ENCODE results near the gene NUP62.

NUP62 gene

DNA sequence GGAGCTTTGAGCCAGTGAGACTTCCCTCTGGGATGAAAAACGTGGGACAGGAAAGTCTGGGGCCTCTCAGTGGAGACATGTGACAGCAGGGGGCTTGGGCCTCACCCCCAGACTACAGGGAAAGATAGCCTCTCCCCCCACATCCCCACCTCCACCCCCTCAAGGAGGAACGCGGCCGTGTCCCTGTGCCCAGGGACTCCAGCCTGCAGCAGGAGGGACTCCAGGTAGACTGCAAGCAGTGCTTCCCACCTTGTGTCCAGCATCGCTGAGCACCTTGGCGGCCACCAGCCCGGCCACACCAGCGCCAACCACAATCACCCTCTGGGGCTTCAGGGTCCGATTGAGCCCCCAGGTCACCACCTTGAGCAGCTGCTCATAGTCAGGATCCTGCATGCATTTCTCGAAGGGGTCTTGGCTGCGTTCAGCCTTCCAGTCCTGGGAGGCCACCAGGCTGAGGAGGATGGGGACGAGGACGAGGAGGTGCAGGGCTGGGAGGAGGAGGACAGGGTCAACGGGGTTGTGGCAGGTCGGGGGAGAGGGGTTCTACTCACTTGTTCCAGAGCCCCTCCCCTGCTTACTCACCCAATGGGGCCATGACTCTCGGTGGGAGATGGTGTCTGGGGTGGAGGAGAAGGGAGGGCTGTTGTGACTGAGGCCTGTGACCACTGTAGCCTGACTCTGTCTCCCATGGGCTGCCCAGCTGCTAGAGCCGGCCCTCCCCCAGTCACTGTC is 33.6 kb downstream of the NUP62 start:
- no peak for DNase-seq

DNA sequence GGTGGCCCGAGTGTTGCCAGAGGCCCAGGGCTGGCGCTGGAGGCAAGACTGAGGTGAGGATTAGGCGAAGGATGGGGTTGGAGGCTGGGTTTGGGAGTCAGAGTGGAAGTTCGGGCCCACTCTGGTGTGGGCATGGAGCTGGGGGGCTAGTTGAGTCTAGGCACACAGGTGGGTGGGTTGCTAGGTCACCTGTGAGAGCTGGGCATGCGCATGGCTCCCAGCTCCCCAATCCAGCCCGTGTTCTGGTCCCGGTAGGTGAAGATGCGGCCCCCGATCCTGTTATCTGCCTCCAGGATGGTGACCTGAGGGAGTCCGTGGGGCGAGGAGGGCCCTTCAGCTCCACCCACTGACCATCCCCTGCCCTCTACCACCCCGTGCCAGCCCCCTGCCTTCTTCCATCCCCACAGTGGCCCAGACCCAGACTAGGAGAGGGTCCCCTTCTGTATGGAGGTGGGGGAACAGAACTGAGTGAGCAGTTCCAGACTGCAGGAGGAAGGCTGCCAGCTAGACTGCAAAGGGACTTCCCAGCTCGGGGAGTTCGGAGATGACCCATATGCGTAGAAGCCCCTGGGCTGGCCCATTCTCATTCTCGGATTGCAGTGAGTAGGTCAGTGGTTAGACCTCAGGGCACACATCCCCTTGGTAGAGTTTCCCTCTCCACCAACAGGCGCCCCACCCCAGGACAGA is 34.3 kb downstream of the NUP62 start:
- no peak for DNase-seq

DNA sequence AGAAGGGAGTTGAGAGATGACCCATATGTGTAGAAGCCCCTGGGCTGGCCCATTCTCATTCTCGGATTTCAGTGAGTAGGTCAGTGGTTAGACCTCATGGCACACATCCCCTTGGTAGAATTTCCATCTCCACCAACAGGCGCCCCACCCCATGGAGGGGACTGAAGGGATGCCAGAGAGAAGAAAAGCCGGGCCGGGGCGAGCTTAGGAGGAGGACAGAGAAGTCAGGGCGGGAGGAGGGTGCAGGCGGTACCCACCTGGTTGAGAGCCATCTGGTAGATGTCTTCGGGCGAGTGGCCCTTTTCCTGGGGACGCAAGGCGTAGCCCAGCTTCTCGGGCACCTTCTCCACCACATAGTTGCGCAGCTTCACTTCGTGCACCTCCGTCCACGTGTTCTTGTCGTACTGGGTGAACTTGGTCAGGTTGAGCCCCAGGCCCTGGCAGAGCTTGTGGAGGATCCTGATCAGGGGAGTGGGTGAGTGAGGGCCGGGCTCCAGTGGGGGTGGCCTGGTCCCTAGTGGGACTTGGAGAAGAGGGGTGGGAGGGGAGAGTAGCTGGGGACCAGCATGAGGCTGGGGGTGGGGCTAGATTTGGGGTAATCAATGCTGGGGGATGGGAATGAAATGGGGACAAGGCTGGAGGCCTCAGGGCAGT is 35.2 kb downstream of the NUP62 start:
- no peak for DNase-seq

GRCh38 chr19:49892716-49893115 is 36.6 kb downstream of the NUP62 start:
- DNase-seq: no peak

GRCh38 chr19:49891393-49891792 is 37.9 kb downstream of the NUP62 start:
- no peak for DNase-seq

- peak; percentile 58 for DNase-seq
Measured at GRCh38 chr19:49890349-49891311, 38.7 kb downstream of the NUP62 start.

- peak; percentile 87 for DNase-seq
Measured at GRCh38 chr19:49889687-49890348, 39.5 kb downstream of the NUP62 start.

DNA sequence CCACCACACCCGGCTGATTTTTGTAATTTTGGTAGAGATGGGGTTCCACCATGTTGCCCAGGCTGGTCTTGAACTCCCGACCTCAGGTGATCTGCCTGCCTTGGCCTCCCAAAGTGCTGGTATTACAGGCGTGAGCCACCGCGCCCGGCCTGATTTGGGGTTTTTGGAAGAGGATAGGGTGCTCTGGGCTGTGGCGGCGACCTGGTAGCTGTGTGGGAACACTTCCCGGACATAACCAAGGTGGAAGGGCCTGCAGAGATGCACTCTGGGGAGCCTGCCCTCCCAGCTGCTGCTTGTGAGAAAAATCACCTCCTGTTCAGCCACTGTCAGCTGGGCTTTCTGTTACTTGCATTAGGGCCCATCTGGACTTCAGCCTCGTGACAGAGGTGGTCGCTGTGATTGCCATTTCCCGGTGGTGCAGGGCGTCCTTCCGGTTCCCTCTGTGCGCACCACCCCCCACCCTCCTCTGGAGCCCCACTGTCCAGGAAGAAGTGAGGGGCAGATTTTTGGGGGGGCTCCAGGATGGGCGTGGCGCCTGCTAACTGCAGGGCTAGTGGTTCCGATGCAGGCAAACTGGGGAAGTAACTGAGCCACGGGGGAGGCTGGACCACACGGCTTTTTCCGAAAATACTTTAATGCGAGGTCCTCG is 40.1 kb downstream of the NUP62 start:
- no peak for DNase-seq

- DNase-seq: no peak
Measured at GRCh38 chr19:49888510-49888824, 40.8 kb downstream of the NUP62 start.

GRCh38 chr19:49887665-49888509 is 41.4 kb downstream of the NUP62 start:
- no peak for DNase-seq

DNA sequence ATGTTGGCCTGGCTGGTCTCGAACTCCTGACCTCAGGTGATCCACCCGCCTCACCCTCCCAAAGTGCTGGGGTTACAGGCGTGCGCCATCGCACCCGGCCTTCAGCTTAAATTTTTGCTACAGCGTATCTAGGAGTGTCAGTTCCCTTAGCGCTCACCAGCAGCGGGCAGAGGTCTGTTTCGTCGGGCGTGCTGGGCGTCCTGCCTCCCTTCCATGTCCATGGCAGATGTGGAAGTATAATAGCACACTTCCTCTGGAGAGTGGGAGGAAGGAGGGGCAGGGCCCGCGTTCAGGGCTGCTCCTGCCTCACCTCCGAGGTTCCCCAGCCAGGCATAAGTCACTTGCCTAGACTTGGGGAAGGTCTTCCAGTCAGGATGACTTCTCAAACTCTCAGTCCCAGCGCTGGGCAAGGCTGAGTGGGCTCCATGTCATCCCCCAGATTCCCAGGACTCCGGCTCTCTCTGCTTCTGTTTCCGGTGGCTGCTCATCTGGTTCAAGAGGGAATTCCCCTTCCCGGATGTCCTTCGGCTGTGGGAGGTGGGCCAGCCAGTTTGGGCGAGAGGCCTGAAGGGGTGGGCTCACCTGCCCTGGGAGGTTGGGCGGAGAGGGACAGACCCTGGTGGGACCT is 42.2 kb downstream of the NUP62 start:
- no peak for DNase-seq

DNA sequence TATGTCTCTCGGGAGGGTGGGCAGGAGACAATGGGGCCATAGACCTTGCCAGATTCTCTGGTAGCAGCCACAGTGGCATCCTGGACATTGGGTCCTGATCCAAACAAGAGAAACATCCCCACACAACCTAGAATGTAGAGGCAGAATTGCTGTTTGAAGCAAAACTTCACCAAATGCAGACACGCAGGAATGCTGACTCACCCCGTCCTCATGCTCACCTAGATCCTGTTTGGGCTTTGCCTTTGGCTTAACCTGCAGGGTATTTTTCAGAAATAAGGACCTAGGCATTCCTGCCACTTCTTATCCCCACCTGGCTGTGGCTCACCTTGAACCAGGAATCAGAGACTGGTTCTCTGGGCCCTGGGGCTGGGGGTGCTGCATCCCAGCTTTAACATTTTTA is 44.5 kb downstream of the NUP62 start:
- no peak for DNase-seq

DNA sequence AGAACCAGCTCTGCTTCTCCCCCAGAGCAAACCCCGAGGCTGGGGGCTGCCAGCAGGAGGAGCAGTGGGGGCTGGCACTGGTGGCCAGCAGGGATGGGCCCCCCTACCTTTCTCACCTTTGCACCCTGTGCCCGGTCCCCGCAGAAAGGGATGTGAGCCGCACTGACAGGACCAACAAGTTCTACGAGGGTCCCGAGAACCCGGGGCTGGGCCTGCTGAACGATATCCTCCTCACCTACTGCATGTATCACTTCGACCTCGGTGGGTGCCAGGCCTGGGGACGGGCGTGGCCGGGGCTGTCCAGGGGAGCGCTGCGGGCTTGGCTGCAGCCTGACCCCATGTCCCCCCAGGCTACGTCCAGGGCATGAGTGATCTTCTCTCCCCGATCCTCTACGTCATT is 45.2 kb downstream of the NUP62 start:
- DNase-seq: no peak

DNA sequence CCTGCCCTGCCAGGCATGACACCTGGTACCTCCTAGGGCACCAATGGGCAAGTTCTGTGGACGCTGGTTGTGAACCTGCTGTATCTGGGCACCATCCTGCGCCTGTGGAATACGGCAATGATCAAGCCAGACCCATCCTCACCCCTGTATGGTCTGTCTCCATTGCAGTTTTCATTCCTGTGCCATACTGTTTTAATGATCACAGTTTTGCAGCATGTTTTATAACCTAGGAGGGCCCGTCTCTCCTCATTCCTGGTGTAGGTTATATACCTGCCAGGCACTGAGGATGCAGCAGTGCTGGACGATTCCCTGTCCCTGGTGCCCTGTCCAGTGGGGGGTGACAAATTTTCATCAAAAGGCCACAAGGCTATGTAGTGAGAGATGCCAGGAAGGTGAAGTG is 46.2 kb downstream of the NUP62 start:
- no peak for DNase-seq

- no peak for DNase-seq
Measured at GRCh38 chr19:49882643-49883042, 46.7 kb downstream of the NUP62 start.

DNA sequence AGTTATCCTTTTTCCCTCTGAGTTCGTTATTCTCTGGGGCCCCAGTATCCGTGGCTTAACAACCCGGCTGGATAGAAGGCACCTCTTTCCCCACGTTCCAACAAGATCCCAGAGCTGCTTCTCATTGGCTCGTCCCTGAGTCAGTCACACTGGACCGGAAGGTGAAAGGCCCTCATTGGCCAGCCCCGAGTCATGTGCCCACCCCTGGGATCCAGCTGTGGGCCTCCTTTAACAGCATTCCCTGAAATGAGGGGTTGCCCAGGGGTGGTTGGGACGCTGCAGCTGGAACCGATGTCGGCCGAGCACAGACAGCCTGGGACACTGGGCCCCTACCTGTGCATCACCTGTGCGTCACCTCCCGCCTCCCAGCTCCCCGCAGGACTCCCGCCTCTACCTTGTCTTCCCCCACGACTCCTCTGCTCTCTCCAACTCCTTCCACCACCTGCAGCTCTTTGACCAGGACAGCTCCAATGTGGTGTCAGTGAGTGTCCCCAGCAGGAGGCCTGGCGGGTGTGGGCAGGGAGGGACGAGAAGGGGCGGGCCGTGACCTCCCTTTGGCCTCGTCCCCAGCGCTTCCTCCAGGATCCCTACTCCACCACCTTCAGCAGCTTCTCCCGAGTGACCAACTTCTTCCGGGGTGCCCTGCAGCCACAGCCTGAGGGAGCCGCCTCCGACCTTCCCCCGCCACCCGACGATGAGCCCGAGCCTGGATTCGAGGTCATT is 47.5 kb downstream of the NUP62 start:
- DNase-seq: peak; percentile 39

DNA sequence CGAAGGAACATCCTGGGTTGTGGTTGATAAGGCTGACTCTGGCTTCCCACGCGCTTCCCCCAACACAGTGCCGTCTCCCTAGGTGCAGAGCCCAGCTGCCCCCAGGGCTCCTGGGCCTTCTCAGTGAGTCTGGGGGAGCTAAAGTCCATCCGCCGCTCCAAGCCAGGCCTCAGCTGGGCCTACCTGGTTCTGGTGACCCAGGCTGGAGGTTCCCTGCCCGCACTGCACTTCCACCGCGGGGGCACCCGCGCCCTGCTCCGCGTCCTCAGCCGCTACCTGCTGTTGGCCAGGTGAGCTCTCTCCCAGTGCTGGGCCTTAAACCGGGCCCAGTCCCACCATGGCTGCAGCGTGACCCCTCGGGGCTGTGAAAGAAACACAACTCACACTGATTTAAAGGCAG is 48.1 kb downstream of the NUP62 start:
- DNase-seq: no peak

- DNase-seq: no peak
Measured at GRCh38 chr19:49880162-49880869, 49.0 kb downstream of the NUP62 start.

Measured in hematopoietic multipotent progenitor cell treated with erythropoietin and hydrocortisone succinate and interleukin-3 and kit ligand, for 6 days (in vitro differentiated cells).